K562 (cell line): ENCODE data around the gene PLXDC1.

Source experiments
- FOXP1 ChIP-seq: sonication (generic); formaldehyde crosslinking; IDR thresholded peaks from 2 replicates; pipeline ENCODE4 v1.8.0; 2022; ENCODE audit warnings: mild to moderate bottlenecking, missing genetic modification reagents
- HMG20A ChIP-seq: fragments of 450-650 bp; formaldehyde crosslinking; conservative IDR thresholded peaks from 2 replicates; pipeline ENCODE4 v1.4.0; 2020; ENCODE audit warnings: mild to moderate bottlenecking, mixed read lengths
- POLR3G ChIP-seq: IDR thresholded peaks from 2 replicates; pipeline ENCODE4 v1.6.1; 2011; ENCODE audit not compliant: insufficient read length, insufficient replicate concordance; ENCODE audit errors: extremely low read depth
- RBM39 ChIP-seq: fragments of 200-400 bp; formaldehyde crosslinking; optimal IDR thresholded peaks from 2 replicates; pipeline ENCODE3; 2018; ENCODE audit warnings: low read depth, low read length
- SP1 ChIP-seq: sonication (generic); formaldehyde crosslinking; IDR thresholded peaks from 2 replicates; pipeline ENCODE4 v1.8.1; 2022; ENCODE audit warnings: mild to moderate bottlenecking, missing genetic modification reagents
- TAF1 ChIP-seq: IDR thresholded peaks from 2 replicates; pipeline ENCODE4 v1.6.1; 2011; ENCODE audit warnings: mild to moderate bottlenecking, low read length, moderate library complexity; ENCODE audit not compliant: insufficient read depth, control insufficient read depth, severe bottlenecking; ENCODE audit errors: extremely low read depth
- ZBTB17 ChIP-seq: fragments of 450-650 bp; formaldehyde crosslinking; IDR thresholded peaks from 2 replicates; pipeline ENCODE4 v1.4.0; 2020; ENCODE audit warnings: mild to moderate bottlenecking
- ZNF76 ChIP-seq: fragments of 250-450 bp; sonication (Bioruptor Pico); IDR thresholded peaks from 2 replicates; pipeline ENCODE4 v1.4.0; 2020; ENCODE audit warnings: mild to moderate bottlenecking, moderate library complexity, borderline replicate concordance
- TF ChIP-seq, protein P1 (sequence below), 2 experiments: fragments of 450-650 bp; IDR thresholded peaks; 2 replicates each; pipeline ENCODE4 v1.6.1; 2016
- TF ChIP-seq, protein P2 (sequence below), 3 experiments: IDR thresholded peaks in 2 of 3; conservative IDR thresholded peaks in 1 of 3; 2 replicates each; pipeline ENCODE4 v1.5.1; 2011 to 2012; ENCODE audit warnings: low read length in 3 of 3, mild to moderate bottlenecking in 3 of 3, control low read depth in 2 of 3, improper control_type of control experiment in 1 of 3, inconsistent platforms in 1 of 3, low read depth in 1 of 3, mixed read lengths in 1 of 3, moderate library complexity in 1 of 3; ENCODE audit not compliant: insufficient read depth in 2 of 3

DNA sequence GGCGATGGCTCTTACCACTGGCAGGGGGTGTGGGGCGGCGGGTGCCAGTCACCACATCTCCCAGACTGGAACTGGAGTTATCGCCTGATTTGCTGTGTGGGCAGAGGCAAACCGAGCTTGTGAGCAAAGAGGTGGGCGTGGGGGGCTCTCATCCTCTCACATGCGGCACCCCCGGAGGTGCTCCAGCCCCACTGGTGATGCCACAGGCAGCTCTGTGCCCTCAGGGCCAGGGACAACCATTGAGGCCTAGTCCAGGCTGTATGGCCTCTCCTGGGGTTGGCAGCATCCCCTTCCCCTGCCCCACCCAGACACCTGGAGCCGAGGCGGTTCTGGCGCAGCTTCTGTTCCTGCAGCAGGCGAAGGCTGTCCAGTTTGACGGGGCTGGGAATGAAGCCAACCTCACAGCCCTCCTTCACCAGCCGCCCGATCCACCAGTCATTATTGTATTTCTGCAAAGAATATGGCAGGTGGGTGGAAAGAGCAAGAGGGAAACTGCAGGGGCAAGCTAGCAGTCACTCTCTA is 35.1 kb upstream of the PLXDC1 start:
- TF ChIP-seq, protein P1, sequence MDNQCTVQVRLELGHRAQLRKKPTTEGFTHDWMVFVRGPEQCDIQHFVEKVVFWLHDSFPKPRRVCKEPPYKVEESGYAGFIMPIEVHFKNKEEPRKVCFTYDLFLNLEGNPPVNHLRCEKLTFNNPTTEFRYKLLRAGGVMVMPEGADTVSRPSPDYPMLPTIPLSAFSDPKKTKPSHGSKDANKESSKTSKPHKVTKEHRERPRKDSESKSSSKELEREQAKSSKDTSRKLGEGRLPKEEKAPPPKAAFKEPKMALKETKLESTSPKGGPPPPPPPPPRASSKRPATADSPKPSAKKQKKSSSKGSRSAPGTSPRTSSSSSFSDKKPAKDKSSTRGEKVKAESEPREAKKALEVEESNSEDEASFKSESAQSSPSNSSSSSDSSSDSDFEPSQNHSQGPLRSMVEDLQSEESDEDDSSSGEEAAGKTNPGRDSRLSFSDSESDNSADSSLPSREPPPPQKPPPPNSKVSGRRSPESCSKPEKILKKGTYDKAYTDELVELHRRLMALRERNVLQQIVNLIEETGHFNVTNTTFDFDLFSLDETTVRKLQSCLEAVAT (IDR thresholded peaks at IDR 0.05): no peak
- no peak for TF ChIP-seq POLR3G
- no peak for TF ChIP-seq ZNF76 (CRISPR knock-in tag)
- TF ChIP-seq ZBTB17 (CRISPR knock-in tag): no peak
- TF ChIP-seq FOXP1 (CRISPR knock-in tag): no peak
- TF ChIP-seq, protein P2, sequence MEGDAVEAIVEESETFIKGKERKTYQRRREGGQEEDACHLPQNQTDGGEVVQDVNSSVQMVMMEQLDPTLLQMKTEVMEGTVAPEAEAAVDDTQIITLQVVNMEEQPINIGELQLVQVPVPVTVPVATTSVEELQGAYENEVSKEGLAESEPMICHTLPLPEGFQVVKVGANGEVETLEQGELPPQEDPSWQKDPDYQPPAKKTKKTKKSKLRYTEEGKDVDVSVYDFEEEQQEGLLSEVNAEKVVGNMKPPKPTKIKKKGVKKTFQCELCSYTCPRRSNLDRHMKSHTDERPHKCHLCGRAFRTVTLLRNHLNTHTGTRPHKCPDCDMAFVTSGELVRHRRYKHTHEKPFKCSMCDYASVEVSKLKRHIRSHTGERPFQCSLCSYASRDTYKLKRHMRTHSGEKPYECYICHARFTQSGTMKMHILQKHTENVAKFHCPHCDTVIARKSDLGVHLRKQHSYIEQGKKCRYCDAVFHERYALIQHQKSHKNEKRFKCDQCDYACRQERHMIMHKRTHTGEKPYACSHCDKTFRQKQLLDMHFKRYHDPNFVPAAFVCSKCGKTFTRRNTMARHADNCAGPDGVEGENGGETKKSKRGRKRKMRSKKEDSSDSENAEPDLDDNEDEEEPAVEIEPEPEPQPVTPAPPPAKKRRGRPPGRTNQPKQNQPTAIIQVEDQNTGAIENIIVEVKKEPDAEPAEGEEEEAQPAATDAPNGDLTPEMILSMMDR (IDR thresholded peaks at IDR 0.05 in 2 of 3, conservative IDR thresholded peaks at IDR 0.05 in 1 of 3; ENCODE audit: insufficient read depth in 2 of 3, low read depth in 1 of 3, low read length in 3 of 3): no peak
- no peak for TF ChIP-seq HMG20A
- no peak for TF ChIP-seq RBM39
- no peak for TF ChIP-seq TAF1
- TF ChIP-seq SP1 (CRISPR knock-in tag): no peak
